Measurements from ENCODE around the gene NTNG1. TPM values are rescaled to one million over a fixed set of nuclear protein-coding genes. Genes with fewer than 3 reads are reported as not detected.

The NTNG1 gene
- total RNA-seq, 1 donor from 2014 or later, result not detected

DNA sequence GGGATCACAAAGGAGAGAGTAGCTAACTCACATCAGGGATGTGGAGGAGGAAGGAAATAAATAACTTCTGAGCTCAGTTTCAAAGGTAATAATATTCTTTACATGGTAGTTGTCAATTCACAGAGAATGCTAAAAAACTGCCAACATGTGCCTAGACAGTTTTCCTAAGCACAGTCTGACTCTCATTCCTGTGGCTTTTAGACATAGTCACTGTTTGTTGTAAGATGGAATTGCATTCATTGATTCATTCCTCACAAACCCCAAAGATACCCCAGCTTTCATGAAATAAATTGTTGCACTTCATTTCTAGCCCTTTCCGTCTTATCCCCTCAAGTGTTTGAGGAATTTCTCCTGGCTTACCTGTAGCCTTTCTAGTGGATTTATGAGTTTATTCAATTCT lies 263.9 kb downstream of the NTNG1 start:
- intact Hi-C loops (cut with DNase I), result no loop called here
- H3K27ac ChIP-seq, result no peak overlapping the region
- no peaks in the 10 kb centered on the region for H3K36me3 ChIP-seq
- no peaks in the 10 kb centered on the region for H3K9me3 ChIP-seq
- no peak for DNase-seq (ENCODE audit: low spot score in 2 of 2)
- no peaks in the 10 kb centered on the region for H3K4me1 ChIP-seq
- no peak overlapping the region for H3K4me3 ChIP-seq
- TF ChIP-seq CTCF (IDR thresholded peaks at IDR 0.05), result no peak
- no peaks in the 10 kb centered on the region for H3K27me3 ChIP-seq

GRCh38 chr1:107405236-107405635 lies 264.4 kb downstream of the NTNG1 start:
- no peaks in the 10 kb centered on the region for H3K27me3 ChIP-seq

DNA sequence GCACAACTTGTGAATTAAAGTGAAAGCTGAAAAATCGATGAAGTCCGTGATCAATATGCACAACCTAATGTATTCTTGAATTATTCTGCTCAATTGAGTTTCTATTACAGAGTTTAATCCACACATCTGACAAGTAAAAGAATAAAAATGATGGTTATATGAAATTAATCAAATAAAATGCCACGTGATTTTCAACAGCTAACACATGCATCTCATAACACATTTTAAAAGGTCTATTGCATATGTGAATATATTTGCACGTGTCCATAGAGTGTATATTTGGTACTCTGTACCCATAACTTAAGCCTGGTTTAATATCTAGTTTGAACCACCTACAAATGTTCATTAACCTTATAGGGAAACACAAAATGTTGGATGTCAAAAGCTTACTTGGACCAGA lies 266.2 kb downstream of the NTNG1 start:
- no peak for TF ChIP-seq CTCF (IDR thresholded peaks at IDR 0.05)
- intact Hi-C loops (cut with DNase I), result no loop called here
- DNase-seq (ENCODE audit: low spot score in 2 of 2), result no peak

More at GRCh38 chr1:107405236-107405635, 264.4 kb downstream of the NTNG1 start:
- no peaks in the 10 kb centered on the region for H3K9me3 ChIP-seq
- no peak overlapping the region for H3K27ac ChIP-seq
- no peak for DNase-seq (ENCODE audit: low spot score in 2 of 2)
- intact Hi-C loops (cut with DNase I), result no loop called here
- H3K4me3 ChIP-seq, result no peak overlapping the region
- no peaks in the 10 kb centered on the region for H3K36me3 ChIP-seq
- no peaks in the 10 kb centered on the region for H3K4me1 ChIP-seq
- no peak for TF ChIP-seq CTCF (IDR thresholded peaks at IDR 0.05)

DNA sequence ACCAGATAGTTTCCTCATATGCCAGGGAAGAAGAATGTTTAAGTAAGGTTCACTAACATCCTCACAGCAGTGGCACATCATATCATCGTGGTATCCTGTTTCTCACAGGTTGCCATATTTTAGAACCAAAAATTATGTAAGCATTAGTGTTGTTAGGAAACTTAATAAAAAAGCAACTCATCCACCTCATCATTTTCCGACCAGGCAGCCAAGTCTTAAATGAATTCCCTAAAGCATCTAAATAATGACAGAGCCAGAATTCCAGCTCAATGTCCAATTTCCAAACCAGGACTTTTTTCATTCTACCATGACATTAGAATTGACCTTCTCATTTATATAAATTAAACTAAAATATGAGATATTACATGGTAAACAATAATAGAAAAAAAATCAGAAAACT lies 272.7 kb downstream of the NTNG1 start:
- intact Hi-C loops (cut with DNase I), result no loop called here
- H3K9me3 ChIP-seq, result no peaks in the 10 kb centered on the region
- H3K36me3 ChIP-seq, result no peaks in the 10 kb centered on the region
- TF ChIP-seq CTCF (IDR thresholded peaks at IDR 0.05), result no peak
- H3K27ac ChIP-seq, result no peak overlapping the region
- H3K4me1 ChIP-seq, result no peaks in the 10 kb centered on the region
- no peak overlapping the region for H3K4me3 ChIP-seq
- DNase-seq (ENCODE audit: low spot score in 2 of 2), result no peak
- no peaks in the 10 kb centered on the region for H3K27me3 ChIP-seq

More for the DNA sequence above, 266.2 kb downstream of the NTNG1 start:
- Histone ChIP-seq H3K27ac (no peak overlapping the region), H3K27me3 (no peaks in the 10 kb centered on the region), H3K4me1 (no peaks in the 10 kb centered on the region), H3K9me3 (no peaks in the 10 kb centered on the region), H3K4me3 (no peak overlapping the region), H3K36me3 (no peaks in the 10 kb centered on the region)

DNA sequence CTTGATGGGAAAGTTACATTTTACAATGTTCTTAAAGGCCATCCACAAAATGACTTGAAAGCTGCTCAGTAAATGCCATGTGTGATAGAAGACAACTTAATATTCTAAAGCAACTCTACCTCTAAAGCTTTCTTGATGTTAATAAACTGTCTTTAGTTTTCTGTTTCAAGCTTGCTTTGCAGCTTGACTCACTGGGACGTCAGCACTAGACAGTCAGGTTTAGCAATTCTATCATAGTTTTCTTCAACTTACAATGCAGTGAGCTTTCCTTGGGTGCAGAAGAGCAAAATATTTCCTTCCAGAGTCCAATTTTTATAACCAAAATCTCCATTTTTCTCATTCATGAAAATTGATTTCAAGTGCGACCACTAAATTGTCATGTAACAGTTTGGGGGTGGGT lies 273.1 kb downstream of the NTNG1 start:
- intact Hi-C loops (cut with DNase I), result no loop called here
- no peak for DNase-seq (ENCODE audit: low spot score in 2 of 2)

More for the DNA sequence above, 273.1 kb downstream of the NTNG1 start:
- Histone ChIP-seq H3K9me3 (no peaks in the 10 kb centered on the region), H3K36me3 (no peaks in the 10 kb centered on the region), H3K4me3 (no peak overlapping the region), H3K27me3 (no peaks in the 10 kb centered on the region), H3K27ac (no peak overlapping the region), H3K4me1 (no peaks in the 10 kb centered on the region)
- no peak for TF ChIP-seq CTCF (IDR thresholded peaks at IDR 0.05)

Measured in ascending aorta (tissue), 2 donors.